RPMI8226 (cell line): ENCODE measurements around the gene ACTG1.

ENCODE experiments used
- DNase-seq: peaks from one replicate; pipeline ENCODE4 v3.0.0-alpha.2; 2015

The ACTG1 gene

GRCh38 chr17:81544281-81544974 lies 31.8 kb upstream of the ACTG1 start:
- DNase-seq: no peak

GRCh38 chr17:81543756-81544155 lies 31.2 kb upstream of the ACTG1 start:
- DNase-seq: no peak

GRCh38 chr17:81543339-81543675 lies 30.7 kb upstream of the ACTG1 start:
- no peak for DNase-seq

GRCh38 chr17:81542431-81543338 lies 30.1 kb upstream of the ACTG1 start:
- no peak for DNase-seq

- DNase-seq: no peak
These were observed 28.5 kb upstream of the ACTG1 start for GRCh38 chr17:81541123-81541522.

- no peak for DNase-seq
These were observed 28.1 kb upstream of the ACTG1 start for GRCh38 chr17:81540676-81541027.

- no peak for DNase-seq
These were observed 27.5 kb upstream of the ACTG1 start for GRCh38 chr17:81539961-81540675.

GRCh38 chr17:81539571-81539900 lies 26.9 kb upstream of the ACTG1 start:
- DNase-seq: no peak

- no peak for DNase-seq
These were observed 26.3 kb upstream of the ACTG1 start for GRCh38 chr17:81538651-81539570.

GRCh38 chr17:81537856-81538555 lies 25.4 kb upstream of the ACTG1 start:
- DNase-seq: peak; percentile 94

- DNase-seq: peak; percentile 88
These were observed 24.8 kb upstream of the ACTG1 start for GRCh38 chr17:81537343-81537855.

- DNase-seq: no peak
These were observed 24.0 kb upstream of the ACTG1 start for GRCh38 chr17:81536299-81537290.

- no peak for DNase-seq
These were observed 23.1 kb upstream of the ACTG1 start for GRCh38 chr17:81535480-81536298.

GRCh38 chr17:81535007-81535328 lies 22.4 kb upstream of the ACTG1 start:
- DNase-seq: no peak

- DNase-seq: peak; percentile 47
These were observed 21.8 kb upstream of the ACTG1 start for GRCh38 chr17:81534157-81535006.

- DNase-seq: peak; percentile 50
These were observed 20.9 kb upstream of the ACTG1 start for GRCh38 chr17:81533339-81534141.

- no peak for DNase-seq
These were observed 20.1 kb upstream of the ACTG1 start for GRCh38 chr17:81532490-81533287.
